ENCODE results near the gene JAK3. TPM values are rescaled to one million over a fixed set of nuclear protein-coding genes. Genes with fewer than 3 reads are reported as not detected.
A peak's percentile ranks its signal among the peaks of the same experiment; 100 is the strongest.

Gene JAK3
- total RNA-seq, 1 donor from 2014 or later, result 12.3 TPM

DNA sequence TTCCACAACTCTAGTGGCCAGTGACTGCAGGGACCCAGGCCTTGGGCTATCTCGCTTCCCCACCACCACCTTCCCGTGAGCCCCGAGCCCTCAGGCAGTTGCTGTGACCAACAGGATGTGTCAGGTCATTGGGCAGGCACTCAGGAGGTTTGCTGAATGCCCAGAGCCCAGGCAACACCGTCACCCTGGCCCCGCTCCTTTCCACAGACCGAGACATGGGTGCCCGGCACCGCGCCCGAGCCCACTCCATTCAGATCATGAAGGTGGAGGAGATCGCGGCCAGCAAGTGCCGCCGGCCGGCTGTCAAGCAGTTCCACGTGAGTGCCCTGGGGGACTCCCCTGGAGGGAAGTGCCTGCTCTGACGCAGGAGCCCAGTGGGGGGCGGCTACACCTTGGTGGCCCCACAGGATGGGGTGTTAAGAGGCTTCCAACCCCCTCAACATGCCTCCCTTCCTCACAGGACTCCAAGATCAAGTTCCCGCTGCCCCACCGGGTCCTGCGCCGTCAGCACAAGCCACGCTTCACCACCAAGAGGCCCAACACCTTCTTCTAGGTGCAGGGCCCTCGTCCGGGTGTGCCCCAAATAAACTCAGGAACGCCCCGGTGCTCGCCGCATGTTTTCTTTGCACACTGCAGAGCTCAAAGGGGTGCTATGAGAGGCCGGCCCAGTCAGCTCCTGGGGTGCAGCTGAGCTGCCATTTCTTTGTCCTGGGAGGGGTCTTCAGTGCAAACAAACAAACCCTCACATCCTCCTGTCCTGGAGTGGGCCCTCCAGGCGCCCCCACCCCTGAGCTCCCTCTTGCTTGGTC, 15.1 kb upstream of the JAK3 start:
- Mint-ChIP-seq H3K27ac (no peak overlapping the region), H3K36me3 (peaks cover 18% of the 10 kb centered on the region), H3K4me1 (peaks cover 22% of the 10 kb centered on the region), H3K9me3 (no peaks in the 10 kb centered on the region), H3K27me3 (ENCODE audit: low read depth) (peaks cover 4% of the 10 kb centered on the region), H3K4me3 (peak overlapping the region; percentile 46)
- TF ChIP-seq, protein P1, sequence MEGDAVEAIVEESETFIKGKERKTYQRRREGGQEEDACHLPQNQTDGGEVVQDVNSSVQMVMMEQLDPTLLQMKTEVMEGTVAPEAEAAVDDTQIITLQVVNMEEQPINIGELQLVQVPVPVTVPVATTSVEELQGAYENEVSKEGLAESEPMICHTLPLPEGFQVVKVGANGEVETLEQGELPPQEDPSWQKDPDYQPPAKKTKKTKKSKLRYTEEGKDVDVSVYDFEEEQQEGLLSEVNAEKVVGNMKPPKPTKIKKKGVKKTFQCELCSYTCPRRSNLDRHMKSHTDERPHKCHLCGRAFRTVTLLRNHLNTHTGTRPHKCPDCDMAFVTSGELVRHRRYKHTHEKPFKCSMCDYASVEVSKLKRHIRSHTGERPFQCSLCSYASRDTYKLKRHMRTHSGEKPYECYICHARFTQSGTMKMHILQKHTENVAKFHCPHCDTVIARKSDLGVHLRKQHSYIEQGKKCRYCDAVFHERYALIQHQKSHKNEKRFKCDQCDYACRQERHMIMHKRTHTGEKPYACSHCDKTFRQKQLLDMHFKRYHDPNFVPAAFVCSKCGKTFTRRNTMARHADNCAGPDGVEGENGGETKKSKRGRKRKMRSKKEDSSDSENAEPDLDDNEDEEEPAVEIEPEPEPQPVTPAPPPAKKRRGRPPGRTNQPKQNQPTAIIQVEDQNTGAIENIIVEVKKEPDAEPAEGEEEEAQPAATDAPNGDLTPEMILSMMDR (IDR thresholded peaks at IDR 0.05; ENCODE audit: unreplicated experiment), result no peak
- no peak for DNase-seq (ENCODE audit: low spot score in 2 of 2, unreplicated experiment in 2 of 2)

DNA sequence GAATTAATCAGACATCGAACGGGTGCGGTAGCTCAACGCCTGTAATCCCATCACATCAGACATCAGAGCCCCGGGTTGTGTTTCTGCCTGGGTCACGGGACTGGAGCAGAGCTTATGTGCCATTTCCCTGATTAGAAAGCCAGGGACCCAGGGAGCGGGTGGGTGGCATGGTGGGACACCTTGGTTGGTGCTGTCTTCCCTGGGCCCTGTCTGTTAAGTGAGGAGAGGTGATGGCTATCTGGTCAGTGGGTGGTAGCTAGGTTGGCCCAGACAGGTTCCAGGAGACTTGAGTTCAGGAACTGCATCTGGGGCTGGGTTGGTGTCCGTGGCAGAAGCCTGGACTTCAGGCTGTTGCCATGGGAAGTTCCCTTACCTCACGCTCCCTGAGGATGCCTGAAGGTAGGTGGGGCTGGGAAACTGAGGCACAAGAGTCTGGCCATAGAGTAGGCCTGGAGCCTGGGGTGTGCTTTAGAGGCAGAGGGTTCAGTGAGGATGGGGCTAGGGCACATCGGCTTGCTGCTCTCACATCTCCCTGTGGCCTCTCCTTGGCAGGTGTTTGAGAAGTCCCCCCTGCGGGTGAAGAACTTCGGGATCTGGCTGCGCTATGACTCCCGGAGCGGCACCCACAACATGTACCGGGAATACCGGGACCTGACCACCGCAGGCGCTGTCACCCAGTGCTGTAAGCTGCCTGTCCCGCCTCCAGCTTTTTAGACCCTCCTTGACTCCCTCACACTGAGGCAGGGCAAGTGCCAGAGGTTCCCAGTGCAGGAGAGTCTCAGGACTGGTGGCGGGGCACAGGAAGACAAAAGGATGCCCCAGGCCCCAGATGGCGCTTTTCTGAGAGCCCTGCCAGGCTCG, 14.0 kb upstream of the JAK3 start:
- H3K9me3 Mint-ChIP-seq, result no peaks in the 10 kb centered on the region
- H3K4me1 Mint-ChIP-seq, result peaks cover 22% of the 10 kb centered on the region
- TF ChIP-seq, protein P1 (IDR thresholded peaks at IDR 0.05; ENCODE audit: unreplicated experiment), result no peak
- H3K27me3 Mint-ChIP-seq (ENCODE audit: low read depth), result no peaks in the 10 kb centered on the region
- H3K4me3 Mint-ChIP-seq, result peak overlapping the region; percentile 100
- H3K27ac Mint-ChIP-seq, result peak overlapping the region; percentile 98
- H3K36me3 Mint-ChIP-seq, result peaks cover 18% of the 10 kb centered on the region
- DNase-seq (ENCODE audit: low spot score in 2 of 2, unreplicated experiment in 2 of 2), result no peak

DNA sequence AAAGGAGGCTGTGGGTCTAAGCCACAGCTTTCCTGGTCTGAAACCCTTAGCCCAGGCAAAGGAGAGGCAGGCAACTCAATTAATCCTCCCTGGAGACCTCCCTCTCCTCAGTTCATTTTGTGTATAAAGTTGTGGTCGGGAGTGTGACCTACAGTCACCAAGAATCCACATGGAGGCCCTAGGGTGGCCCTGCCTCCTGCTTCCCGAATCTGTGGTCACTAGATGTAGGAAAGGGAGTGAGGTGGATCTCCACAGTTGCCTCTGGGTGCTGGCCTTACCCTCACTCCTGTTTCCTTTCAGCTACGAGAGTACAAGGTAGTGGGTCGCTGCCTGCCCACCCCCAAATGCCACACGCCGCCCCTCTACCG, 13.2 kb upstream of the JAK3 start:
- Mint-ChIP-seq H3K27ac (peak overlapping the region; percentile 98), H3K4me3 (peak overlapping the region; percentile 100), H3K27me3 (ENCODE audit: low read depth) (no peaks in the 10 kb centered on the region), H3K9me3 (no peaks in the 10 kb centered on the region), H3K36me3 (peaks cover 18% of the 10 kb centered on the region), H3K4me1 (peaks cover 22% of the 10 kb centered on the region)
- no peak for DNase-seq (ENCODE audit: low spot score in 2 of 2, unreplicated experiment in 2 of 2)
- TF ChIP-seq, protein P1 (IDR thresholded peaks at IDR 0.05; ENCODE audit: unreplicated experiment), result no peak

DNA sequence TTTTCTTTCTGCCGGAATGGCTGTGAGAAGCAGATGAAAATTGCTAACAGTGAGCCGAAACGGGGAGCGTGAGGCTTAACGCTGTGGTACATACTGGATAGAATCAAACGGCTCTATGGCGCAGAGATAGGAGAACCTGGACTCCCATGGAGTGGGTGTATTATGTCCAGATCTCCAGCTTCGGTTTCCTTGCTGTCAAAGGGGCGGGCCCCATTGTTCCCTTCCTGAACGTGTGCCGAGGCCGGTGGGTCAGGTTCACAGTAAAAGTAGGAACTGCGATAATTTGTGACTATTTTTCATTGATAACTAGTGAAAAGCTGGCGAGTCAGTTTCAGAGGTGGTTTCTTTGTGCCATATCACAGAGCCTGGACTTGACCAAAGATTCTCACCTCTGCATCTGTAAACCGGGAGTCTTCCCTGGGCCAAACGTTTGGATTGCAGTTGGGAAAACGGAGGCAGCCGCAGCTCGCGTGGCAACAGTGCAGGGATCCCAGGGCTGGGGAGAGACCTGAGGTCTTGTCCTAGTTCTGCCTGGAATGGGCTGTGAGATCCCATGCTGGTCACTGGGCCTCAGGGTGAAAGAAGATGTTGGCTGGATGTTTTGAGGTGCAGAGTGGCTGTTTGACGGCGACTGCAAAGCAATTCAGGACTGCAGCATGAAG, 12.7 kb upstream of the JAK3 start:
- no peaks in the 10 kb centered on the region for H3K9me3 Mint-ChIP-seq
- peaks cover 2% of the 10 kb centered on the region for H3K27me3 Mint-ChIP-seq (ENCODE audit: low read depth)
- peaks cover 22% of the 10 kb centered on the region for H3K4me1 Mint-ChIP-seq
- H3K27ac Mint-ChIP-seq, result peak overlapping the region; percentile 98
- TF ChIP-seq, protein P1 (IDR thresholded peaks at IDR 0.05; ENCODE audit: unreplicated experiment), result no peak
- peaks cover 18% of the 10 kb centered on the region for H3K36me3 Mint-ChIP-seq
- DNase-seq (ENCODE audit: low spot score in 2 of 2, unreplicated experiment in 2 of 2), result no peak
- peak overlapping the region; percentile 100 for H3K4me3 Mint-ChIP-seq

DNA sequence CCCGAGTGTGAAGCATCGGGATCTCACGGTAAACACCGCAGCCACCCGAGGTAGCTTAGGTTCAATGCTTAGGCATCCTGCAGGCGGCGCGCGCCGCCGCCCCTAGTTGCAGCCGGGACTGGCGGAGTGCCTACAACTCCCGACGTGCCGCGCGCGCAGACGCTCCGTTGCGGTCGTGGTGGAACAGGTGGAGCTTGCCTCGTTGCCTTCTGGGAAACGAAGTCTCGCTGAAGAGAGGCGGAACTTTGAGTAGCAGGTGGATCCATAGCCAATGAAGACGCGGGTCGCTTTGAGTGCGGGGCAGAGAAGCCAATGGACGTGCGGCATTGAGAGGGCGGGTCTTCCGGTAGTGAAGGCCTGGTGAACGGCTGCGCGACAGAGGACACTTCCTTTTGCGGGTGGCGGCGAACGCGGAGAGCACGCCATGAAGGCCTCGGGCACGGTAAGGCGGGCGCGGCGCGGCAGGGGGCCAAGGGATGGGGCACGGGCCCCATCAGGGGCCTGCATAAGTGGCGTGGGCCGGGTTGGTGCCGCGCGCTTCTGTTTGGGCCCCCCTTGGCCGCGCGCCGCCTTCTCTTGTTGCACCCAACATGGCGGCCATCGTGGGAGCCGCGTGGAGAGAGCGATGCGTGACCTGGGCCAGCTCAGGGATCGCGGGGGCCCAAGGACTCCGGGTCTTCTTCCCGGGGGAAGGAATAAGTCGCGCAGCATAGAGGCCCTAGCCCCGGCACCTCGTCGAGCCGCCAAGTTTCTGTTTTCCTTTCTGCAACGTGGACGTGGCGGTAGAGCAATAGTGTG, 11.9 kb upstream of the JAK3 start, which contains the start of gene RPL18A:
Gene RPL18A, plus strand, starts transcription at position 378 of the 798 bp plus-strand sequence. Its CDS starts 47 bp downstream, at position 425.
- Mint-ChIP-seq H3K9me3 (no peaks in the 10 kb centered on the region), H3K27ac (peak within 1 kb of the TSS; percentile 98), H3K4me3 (peak within 1 kb of the TSS; percentile 100), H3K27me3 (ENCODE audit: low read depth) (peaks cover 2% of the 10 kb centered on the region), H3K4me1 (peaks cover 22% of the 10 kb centered on the region), H3K36me3 (peaks cover 18% of the 10 kb centered on the region)
- peak; percentile 94 to 98 for DNase-seq (ENCODE audit: low spot score in 2 of 2, unreplicated experiment in 2 of 2)
- TF ChIP-seq, protein P1 (IDR thresholded peaks at IDR 0.05; ENCODE audit: unreplicated experiment), result peak; percentile 52
